ENCODE results near the gene AGXT. TPM values are rescaled to one million over a fixed set of nuclear protein-coding genes. Genes with fewer than 3 reads are reported as not detected.

AGXT gene
- total RNA-seq, 1 experiment from 2014 or later, result not detected

GRCh38 chr2:240905176-240905781 lies 36.7 kb downstream of the AGXT start:
- TF ChIP-seq, protein P1, sequence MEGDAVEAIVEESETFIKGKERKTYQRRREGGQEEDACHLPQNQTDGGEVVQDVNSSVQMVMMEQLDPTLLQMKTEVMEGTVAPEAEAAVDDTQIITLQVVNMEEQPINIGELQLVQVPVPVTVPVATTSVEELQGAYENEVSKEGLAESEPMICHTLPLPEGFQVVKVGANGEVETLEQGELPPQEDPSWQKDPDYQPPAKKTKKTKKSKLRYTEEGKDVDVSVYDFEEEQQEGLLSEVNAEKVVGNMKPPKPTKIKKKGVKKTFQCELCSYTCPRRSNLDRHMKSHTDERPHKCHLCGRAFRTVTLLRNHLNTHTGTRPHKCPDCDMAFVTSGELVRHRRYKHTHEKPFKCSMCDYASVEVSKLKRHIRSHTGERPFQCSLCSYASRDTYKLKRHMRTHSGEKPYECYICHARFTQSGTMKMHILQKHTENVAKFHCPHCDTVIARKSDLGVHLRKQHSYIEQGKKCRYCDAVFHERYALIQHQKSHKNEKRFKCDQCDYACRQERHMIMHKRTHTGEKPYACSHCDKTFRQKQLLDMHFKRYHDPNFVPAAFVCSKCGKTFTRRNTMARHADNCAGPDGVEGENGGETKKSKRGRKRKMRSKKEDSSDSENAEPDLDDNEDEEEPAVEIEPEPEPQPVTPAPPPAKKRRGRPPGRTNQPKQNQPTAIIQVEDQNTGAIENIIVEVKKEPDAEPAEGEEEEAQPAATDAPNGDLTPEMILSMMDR (conservative IDR thresholded peaks at IDR 0.05; ENCODE audit: low read depth, low read length), result no peak
- TF ChIP-seq EZH2 (IDR thresholded peaks at IDR 0.05; ENCODE audit: borderline replicate concordance, low read depth, low read length, poor library complexity, severe bottlenecking), result no peak
- H3K36me3 ChIP-seq (ENCODE audit: insufficient read depth, low read length, poor library complexity, severe bottlenecking), result no peaks in the 10 kb centered on the region
- no TSS peak for BruUV-seq (replicated peaks)
- peak; percentile 74 for DNase-seq (ENCODE audit: low spot score)
- CTCF ChIA-PET, result interaction anchor here (1.4 kb wide), 1 partner anchor 9 kb away, joined by 5 read pairs; no protein-coding TSS in a partner anchor
- no peak overlapping the region for H3K27ac ChIP-seq (ENCODE audit: low read depth, low read length, poor library complexity, severe bottlenecking)
- no peaks in the 10 kb centered on the region for H3K27me3 ChIP-seq (replicated peaks; ENCODE audit: insufficient read depth, low read depth, low read length, poor library complexity)
- no peaks in the 10 kb centered on the region for H3K9me3 ChIP-seq (ENCODE audit: low read depth, low read length, poor library complexity, severe bottlenecking)
- intact Hi-C loops (cut with micrococcal nuclease; ENCODE audit: unreplicated experiment), result no loop called here
- H3K4me3 ChIP-seq (ENCODE audit: low read depth, low read length, poor library complexity, severe bottlenecking), result no peak overlapping the region
- peaks cover 14% of the 10 kb centered on the region for H3K4me1 ChIP-seq (ENCODE audit: insufficient read depth, low read length, poor library complexity, severe bottlenecking)
- POLR2A ChIA-PET (ENCODE audit: low non-redundant PET), result no interaction called here

DNA sequence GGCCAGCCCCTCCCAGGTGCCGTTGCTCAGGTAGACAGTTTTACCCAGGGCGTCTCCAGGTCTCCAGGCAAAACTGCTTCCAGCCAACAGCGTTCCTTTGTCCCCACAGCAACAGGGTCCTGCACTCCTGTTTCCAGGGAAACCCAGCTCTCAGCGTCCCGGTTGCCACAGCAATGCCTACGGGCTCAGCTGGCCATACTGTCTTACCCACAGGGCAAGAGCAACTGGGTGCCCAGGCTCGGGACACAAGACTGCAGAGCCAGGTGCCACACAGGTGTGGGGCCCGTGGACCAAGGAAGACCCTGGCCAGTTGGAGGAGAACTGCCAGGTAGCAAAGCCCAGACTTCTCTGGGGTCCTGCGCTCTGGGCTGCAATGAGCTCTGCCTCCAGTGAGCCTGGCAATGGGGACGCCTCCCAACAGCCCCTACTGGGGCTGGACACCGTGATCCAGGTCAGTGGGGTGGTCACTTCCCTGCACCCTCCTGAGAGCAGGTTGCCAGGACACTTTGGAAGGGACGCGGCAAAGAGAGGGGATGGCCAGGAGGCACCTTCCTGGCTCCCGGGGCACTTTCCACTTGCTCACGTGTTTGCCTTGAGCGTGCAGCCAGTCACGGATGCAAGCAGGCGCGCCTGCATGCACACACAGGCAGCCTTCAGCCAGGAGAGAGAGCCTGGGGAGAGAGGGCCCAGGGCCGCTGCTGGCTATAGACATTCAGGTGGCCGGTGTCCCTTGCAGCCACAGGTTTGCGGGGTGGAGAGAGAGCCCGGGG lies 37.7 kb downstream of the AGXT start, which contains the start of gene CROCC2:
CROCC2 (plus strand) TSS at position 196 of the 770 bp plus-strand sequence; CDS start at position 374, 178 bp downstream.
- Histone ChIP-seq H3K4me1 (ENCODE audit: insufficient read depth, low read length, poor library complexity, severe bottlenecking) (peaks cover 14% of the 10 kb centered on the region), H3K36me3 (ENCODE audit: insufficient read depth, low read length, poor library complexity, severe bottlenecking) (no peaks in the 10 kb centered on the region), H3K9me3 (ENCODE audit: low read depth, low read length, poor library complexity, severe bottlenecking) (no peaks in the 10 kb centered on the region), H3K4me3 (ENCODE audit: low read depth, low read length, poor library complexity, severe bottlenecking) (no peak within 1 kb of the TSS), H3K27me3 (replicated peaks; ENCODE audit: insufficient read depth, low read depth, low read length, poor library complexity) (no peaks in the 10 kb centered on the region), H3K27ac (ENCODE audit: low read depth, low read length, poor library complexity, severe bottlenecking) (no peak within 1 kb of the TSS)
- DNase-seq (ENCODE audit: low spot score), result no peak
- intact Hi-C loops (cut with micrococcal nuclease; ENCODE audit: unreplicated experiment), result no loop called here
- CTCF ChIA-PET, result interaction anchor here (1.4 kb wide), 1 partner anchor 8 kb away, joined by 5 read pairs; no protein-coding TSS in a partner anchor
- TF ChIP-seq, protein P1 (conservative IDR thresholded peaks at IDR 0.05; ENCODE audit: low read depth, low read length), result no peak
- no TSS peak for BruUV-seq (replicated peaks)
- POLR2A ChIA-PET (ENCODE audit: low non-redundant PET), result no interaction called here

DNA sequence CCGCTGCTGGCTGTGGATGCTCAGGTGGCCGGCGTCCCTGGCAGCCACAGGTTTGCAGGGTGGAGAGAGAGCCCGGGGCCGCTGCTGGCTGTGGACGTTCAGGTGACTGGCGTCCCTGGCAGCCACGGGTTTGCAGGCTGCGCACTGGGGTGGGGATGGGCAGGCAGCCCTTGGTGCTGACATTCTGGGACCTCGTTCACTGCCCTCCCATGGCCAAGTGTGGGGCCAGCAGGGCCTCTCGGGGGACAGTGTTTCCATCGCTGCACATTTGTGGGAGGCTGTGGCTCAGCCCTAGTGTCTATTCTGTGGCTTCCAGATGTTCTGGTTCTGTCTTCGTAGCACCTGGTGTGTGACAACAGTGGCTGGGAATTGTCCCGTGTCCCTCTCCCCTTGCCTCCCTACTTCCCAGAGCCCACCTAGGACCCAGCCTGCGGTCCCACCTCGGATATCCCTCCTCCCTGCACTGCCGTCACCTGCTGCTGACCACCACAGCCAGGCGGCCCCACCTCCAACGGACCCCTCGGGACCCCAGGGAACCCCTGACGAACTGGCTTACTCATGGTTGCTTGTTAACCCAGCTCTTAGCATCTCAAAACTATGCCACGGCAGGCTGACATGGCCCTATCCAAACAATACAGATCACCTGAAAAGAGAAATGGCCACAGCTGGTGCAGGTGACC lies 38.4 kb downstream of the AGXT start:
- Histone ChIP-seq H3K4me3 (ENCODE audit: low read depth, low read length, poor library complexity, severe bottlenecking) (no peak overlapping the region), H3K27ac (ENCODE audit: low read depth, low read length, poor library complexity, severe bottlenecking) (no peak overlapping the region), H3K4me1 (ENCODE audit: insufficient read depth, low read length, poor library complexity, severe bottlenecking) (peaks cover 14% of the 10 kb centered on the region), H3K27me3 (replicated peaks; ENCODE audit: insufficient read depth, low read depth, low read length, poor library complexity) (no peaks in the 10 kb centered on the region), H3K9me3 (ENCODE audit: low read depth, low read length, poor library complexity, severe bottlenecking) (no peaks in the 10 kb centered on the region), H3K36me3 (ENCODE audit: insufficient read depth, low read length, poor library complexity, severe bottlenecking) (no peaks in the 10 kb centered on the region)
- POLR2A ChIA-PET (ENCODE audit: low non-redundant PET), result no interaction called here
- DNase-seq (ENCODE audit: low spot score), result no peak
- intact Hi-C loops (cut with micrococcal nuclease; ENCODE audit: unreplicated experiment), result no loop called here
- TF ChIP-seq EZH2 (IDR thresholded peaks at IDR 0.05; ENCODE audit: borderline replicate concordance, low read depth, low read length, poor library complexity, severe bottlenecking), result no peak
- TF ChIP-seq, protein P1 (conservative IDR thresholded peaks at IDR 0.05; ENCODE audit: low read depth, low read length), result no peak
- BruUV-seq (replicated peaks), result no TSS peak
- CTCF ChIA-PET, result no interaction called here
